HG03378 (cell line): ENCODE measurements around the gene ARID5B.
"Not testable (repeated sequence)": the region's sequence is repeated elsewhere in the genome, so short reads cannot be mapped to it uniquely, and the experiment has no call there.

Experiments
- ATAC-seq: cut with Tn5 transposase; IDR thresholded peaks from one replicate; pipeline ENCODE4 v1.9.1; 2021; ENCODE audit warnings: mild to moderate bottlenecking, moderate library complexity; ENCODE audit not compliant: unreplicated experiment

ARID5B gene

DNA sequence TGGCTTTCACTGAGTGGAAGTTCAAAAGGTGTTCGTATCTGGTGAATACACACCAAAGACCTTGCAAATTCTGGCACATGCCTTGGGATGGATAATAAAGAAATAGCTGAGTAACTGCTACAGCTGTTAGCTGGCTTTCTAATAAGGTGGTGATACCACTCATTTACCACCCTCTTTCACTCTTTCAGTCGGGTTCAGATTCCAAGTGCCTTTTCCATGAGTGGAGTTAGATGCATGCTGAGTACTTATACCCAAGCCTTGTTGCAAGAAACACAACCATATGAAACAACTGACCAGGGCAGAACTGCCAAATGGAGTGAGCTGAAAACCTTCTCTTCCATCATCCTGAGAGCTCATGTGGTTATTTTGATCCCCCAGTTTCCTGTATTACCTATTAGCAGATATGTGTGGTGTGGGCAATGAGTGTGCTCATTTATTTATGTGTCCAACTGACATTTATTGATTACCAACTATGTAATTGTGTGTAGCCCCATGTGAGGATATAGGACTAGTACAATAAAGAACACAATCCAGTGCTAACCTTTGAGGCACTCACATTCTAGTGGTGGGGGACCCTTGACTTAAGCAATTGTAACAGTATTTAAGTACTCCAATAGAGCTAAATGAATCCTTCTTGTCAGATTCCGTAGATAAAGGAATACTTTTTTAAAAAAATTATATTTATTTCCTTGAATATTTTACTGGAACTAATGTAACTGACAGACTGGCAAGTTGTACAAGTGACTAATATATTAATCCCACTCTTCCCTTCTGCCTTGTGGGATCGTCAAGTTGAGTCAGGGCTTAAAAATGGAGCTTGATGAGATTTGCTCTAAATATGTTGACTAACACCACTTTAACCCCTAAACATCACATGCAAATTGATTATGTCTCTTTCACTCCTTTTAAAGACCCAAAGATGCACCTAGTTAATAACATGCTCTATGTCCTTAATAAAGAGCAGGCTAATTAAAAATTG is 124.7 kb downstream of the ARID5B start:
- no peak for ATAC-seq

DNA sequence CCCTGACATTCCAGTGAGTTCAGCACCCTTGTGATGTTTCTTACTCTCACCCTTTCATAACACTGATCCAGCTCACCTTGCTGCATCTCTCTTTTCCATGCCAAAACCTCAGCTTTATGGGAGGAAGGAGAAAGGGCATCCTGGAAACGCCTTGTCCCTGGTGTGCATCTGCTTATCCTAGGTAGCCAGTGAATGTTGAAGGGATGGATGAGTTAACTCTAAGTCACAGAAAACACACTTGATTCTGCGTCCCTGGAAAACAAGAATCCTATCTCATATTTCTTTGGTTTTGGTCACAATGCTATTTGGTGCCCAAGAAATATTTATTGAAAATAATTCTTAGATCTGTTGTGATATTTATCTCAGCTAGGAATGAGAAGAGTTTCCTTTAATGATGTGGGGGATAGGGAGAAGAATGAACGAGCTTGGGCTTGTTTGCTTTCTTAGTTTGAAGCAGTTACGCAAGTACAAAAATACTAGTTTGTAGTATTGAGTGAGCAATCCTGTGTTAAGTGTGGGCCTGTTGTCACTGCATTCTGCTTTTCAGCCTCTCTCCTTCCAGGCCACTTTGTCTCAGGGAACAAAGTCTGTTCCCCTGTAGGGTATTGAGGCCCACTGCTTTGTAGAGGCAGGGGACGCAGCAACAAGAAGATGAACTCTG is 126.5 kb downstream of the ARID5B start:
- ATAC-seq = no peak

DNA sequence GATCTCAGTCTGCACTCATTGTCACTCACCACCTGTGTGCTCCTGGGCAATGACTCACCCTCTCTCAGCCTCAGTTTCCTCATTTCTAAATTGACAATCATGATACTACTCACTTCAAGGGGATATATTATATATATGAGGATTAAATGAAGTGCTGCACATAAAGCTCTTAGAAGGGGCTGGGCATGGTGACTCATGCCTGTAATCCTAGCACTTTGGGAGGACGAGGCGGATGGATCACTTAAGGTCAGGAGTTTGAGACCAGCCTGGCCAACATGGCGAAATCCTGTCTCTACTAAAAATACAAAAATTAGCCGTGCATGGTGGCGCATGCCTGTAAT is 127.0 kb downstream of the ARID5B start:
- not testable (repeated sequence) for ATAC-seq

DNA sequence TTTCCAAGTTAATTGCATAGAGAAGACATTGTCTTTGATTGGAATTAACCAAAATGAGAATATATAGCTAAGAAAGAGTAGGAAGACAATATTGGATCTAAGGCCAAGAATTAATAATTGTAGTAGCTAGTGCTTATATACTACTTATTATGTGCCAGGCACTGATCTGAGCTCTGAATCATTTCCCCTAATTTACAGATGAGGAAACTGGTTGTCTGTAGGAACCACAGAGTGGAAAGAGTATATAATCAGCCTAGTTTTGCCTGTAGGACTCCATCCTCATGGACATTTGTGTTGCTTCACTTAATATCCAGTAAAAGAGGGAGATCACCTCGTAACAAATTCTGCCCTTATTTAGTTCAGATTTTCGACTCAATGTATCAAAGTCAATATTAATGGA is 127.9 kb downstream of the ARID5B start:
- no peak for ATAC-seq

DNA sequence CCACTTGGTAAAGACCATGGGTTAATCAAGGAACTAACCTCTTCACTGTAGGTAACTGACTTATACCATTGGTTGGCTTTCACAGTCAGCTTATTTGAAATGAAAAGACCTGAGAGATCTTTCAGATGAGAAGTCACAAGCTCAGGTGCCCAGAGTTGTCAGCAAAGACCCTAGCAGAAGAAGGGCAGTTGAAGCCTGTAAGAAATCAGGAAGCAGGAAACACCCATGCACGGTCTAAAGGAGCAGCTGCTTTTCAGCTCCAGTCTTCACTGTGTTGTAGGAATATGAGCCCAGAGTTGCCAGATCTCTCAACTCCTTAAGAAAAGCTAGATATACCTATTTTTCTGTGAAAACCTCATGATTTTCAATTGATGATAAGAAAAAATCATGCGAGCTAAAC is 130.0 kb downstream of the ARID5B start:
- no peak for ATAC-seq

DNA sequence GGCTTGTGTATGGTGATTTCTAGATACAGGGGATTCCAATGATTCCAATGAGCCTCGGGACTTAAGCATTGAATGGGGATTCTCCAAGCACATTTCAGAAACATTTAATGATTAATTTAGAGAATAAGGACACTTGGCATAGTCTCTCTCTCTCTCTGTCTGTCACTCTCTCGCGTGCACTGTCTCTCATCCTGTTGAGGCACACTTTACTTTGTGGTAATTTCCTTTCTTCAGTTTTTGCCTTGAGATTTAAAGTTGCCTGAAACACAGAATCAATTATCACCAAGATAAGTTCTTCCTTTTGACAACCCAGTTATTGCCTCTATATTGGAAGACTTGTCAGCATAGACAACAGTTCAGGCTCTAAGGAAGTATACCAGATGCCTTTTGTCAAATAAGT is 131.6 kb downstream of the ARID5B start:
- no peak for ATAC-seq

DNA sequence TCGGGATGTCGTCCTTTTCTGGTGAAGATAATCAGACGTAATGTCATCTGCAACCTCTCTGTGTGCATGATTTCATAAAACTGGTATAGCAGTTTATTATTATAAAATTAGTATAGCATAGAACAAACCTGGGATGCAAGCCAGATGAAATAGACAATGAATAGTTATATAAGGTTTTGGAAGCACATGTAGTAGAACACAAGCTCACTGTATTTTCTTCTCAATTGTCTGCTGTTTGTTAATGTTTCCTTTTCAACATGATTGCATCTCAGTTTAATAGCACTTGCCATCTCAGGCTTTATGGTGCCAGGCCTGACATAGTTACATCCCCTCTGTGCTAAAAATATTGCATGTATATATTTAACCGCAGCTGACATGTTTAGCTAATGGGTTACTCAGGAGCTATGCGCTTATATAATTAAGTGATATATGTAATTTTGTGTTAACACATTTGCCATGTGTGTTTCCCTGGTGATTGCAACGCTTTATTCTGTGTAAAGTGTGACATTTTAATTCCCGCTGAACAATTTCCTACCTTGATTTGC is 132.7 kb downstream of the ARID5B start:
- ATAC-seq = no peak

DNA sequence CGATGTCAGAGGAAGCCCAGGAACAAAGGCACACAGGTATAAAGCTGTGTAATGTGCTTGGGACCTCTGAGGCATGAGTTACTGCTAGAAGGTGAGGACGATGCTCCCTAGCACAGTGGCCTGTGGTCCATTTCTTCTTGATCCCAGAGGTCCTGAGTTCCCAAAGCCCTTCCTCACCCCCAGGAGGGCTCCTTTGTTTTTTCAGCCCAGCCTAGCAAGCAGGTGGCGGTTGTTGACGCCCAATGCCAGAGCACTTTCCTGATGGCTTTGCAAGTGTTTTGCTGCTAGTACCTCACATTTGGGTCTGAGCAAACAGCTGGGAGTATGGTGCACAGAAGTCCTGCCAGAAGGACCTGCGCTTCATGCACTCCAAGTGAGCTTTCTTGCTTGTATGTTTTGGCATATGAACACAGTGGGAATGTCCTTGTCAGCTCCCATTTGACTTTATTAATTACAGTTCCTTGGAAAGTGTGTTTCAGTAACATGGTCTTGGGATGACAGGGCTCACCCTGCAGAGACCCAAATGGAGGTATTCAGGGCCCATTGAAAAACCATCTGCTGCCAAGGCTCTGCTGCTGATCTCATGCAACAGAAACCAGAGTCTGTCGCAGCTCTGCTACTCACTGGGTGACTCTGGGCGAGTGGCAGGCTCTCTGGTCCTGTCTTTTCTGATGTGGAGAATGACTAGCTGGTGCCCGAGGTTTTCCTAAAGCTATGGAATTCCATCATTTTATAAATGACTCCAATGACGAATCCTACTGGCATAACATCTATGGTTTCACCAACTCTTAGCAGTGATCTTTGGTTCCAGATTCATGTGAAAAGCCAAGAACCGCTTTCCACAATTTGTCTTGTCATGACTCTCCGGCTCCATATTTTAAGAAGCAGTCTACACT is 134.9 kb downstream of the ARID5B start:
- no peak for ATAC-seq

DNA sequence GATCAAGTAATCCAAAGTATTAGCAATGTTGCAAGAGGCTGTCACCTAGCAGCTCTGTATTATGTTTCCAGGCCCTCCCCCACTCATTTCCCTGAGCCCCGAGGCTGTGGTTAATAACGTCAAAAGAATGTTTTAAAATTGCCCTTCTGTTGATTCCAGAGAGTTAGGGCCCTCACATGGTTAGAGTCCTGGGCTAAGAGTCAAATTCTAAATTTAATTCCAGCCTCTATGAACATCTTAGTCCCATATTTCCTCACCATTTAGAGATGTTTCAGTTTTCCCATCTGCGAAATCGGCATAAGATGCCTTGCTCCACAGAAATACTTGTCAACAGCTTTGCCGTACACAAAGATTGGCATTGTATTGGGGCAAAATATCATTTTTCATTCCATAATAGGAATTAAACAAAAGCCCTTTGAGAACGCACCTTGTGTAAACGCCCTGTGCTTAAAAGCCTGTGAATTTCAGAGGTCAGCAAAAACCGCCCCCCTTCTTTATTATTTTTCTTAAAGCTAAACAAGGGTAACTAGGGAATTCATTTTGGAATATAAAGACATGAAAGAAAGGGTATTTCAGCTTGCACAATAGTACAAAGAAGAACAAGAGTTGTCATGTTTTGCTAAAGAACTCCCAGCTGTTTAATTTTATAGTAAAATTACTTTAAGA is 135.8 kb downstream of the ARID5B start:
- ATAC-seq = no peak

DNA sequence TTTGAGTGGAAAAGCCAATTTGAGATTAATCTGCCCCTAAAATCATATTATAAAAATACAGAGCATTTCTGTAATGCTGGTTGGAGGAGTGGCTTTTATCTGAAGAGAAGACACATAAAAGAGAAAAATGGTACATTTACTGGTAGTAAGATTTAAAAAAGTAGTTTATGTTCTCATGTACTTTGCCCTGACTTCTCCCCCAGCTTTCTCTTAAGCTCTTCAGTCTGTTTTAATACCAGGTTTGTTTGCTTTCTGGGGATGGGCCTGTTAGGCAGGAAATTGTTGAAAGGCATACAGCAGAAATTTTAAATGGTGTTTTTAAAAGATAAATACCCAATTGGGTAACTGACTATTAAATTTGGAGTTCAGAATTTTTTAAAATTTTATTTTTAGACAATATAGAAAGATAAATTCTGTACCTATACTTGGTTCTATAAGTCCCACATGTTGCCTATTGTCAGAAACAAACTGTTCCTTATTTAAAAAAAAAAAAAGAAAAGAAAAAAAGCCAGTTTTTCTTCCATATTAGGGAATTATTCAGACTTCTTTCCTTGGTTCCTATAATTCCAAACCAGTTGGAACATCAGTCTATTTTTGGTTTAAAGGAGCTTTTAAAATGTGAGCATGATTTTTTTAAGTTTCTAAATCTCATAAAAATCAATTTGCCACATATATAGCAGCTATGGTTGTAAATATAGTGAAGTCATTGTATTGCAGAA is 136.6 kb downstream of the ARID5B start:
- ATAC-seq = peak; percentile 5

DNA sequence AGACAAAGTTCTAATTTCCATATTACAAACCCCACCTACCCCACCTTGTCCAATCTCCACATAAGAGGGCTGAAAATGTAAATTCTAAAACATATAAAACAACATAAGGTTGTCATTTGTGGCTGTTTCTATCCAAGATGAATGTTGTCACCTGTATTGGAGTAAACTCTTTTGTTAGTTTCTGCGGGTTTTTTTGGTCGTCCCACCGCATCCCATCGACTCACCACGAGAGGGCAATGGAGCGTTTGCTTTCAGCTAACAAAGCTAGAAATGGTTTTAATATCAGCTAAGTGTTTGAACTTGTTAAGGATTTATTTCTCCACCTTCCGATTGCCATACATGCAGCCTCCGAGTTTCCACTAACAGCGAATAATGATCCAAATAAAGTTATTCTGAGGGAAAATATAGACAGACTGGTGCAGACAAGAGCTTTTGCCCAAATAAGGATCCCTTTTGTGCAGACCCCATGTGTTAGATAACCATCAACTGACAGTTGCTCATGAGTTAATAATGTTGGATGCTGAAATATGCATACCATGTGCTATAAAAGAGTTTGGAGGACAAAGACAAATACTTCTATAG is 137.2 kb downstream of the ARID5B start:
- peak; percentile 44 for ATAC-seq

DNA sequence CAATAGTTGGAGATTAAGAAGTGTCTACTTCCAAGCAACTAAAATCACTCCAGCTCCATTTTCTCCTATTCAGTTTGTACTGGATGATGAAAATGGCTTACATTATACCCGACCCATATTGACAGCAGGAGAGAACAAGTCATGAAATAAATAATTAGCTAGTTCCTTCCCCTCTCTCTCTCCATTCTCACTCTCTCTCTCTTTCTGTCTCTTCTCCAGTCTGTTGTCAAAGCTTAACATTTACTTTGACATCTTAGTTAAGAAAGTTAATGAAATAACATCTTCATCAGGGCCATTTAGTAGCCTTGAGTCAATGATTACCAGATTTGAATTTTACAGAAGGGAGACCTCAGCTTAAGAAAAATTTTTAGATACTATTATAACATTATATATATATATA is 138.5 kb downstream of the ARID5B start:
- no peak for ATAC-seq

DNA sequence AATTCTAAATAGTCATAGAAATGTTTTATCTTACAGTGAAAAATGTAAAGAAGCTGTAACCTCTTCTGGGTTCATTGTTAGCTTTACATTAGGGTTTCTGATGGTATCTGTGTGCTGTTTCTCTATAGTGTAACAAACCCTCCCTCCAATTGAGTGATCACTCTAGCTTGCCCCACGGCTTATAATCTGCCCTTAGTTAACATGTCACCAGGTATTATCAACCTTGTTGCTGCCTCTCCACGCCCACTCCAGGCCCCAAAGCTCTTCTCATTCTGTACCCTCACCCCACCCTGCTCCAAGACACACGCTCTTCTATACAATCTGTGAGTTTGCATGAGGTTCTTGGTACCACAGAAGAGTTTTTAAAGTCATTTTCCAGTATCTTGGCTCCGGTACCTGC is 139.4 kb downstream of the ARID5B start:
- ATAC-seq = no peak

DNA sequence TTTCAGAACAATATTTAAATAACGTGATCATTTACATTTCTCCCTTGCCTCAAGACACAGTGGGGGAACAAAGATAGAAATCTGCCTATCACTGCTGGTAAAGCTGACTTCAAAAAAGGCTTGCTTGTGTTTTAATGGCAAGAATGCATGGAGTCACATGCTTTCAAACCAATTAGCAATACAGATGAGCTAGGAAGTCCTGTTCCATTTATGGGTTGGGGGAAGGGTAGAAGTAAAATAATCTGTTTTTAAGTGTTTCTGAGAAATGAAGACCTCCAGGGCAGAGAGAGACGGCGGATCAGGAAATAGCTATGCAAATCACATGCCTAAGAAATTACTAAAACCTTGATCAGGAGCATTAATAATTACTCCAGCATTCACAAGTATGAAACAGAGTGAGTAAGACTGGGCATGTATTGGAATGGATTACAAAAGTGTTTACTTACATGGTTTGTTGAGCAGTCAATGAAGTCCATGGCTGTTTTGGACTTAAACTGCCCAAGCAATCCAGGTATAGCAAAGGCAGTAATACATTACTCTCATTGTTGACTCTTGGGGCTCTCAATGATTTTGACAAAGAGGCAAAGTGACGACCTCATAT is 142.0 kb downstream of the ARID5B start:
- ATAC-seq = no peak

DNA sequence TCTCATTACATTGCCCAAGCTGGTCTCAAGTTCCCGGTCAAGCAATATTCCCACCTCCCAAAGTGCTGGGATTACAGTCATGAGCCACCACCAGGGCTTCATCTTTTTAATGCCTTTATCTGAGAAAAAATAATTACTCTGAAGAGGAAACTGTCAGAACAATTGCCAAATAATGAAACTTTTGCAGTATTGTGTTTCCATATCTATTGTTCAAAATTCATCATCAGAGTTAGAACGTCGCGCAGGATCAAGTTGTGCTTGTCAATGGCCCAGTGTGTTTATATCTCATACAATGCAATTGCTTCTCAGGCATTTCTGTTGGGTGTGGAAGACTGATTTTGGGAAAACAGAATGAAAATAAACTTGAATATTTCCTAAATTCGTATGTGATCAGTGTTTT is 143.1 kb downstream of the ARID5B start:
- ATAC-seq = no peak

DNA sequence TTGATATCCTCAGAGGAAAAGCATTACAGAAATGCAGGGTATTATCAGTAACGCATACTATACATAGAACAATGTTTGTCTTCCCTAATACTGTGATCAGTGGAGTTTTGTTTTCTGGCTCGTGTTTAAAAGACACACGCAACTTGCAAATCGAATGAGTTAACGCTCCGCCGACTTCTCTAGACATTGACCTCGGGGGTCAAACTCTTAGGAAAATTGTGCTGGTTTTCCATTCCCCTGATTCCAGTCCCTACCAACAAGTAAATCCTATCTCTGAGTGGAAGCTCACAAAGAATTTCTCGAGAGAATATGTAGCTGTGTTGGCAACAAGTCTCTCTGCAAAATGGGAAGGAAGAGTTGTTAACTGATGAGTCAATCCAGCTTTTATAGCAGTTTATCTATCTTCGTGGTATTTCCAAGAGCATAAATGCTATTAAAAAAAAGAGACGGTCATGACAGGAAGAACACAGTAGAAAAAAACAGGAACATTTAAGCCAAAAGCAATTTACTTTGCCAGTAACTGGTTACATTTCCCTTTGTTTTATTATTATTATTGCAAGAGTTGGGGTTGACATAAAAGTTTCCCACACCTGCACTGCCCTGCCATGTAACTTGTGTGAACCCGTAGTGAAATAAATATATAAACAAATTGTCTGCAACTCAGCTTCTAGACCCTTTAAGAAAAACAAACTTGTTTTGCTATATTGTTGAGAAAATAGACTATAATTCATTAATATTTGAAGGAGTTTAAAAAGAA is 144.4 kb downstream of the ARID5B start:
- ATAC-seq = no peak

DNA sequence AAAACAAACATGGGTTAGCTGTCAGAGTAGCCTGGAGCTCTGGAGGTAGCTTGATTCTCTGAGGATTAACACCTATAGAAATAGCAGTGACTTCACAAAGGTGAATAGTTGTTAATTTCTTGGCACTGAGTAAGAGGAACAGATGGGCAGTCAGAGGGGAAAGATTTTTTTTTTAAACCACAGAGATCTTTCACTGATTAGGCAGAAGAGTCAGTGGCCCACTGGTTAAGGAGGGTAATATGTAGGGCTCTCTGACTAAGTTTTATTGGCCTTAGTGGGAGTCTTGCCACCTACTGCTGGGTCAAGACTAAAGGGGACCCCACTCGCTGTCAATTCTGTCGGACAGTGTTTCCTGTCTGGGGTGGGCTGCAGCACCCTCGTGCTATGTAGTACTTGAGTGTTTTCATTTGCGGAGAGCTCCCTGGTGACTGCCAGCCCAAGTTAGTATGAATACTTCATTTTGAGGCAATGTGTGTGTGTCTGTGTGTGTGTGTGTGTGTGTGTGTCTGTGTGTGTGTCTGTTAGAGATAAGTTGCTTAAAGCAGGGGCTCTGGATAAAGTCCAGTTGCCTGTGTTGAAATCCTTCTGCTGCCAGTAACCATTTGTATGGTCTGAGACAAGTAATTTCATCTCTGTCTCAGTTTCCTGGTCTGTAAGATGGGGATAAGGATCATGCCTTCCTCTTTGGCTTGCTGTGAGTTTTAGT is 145.2 kb downstream of the ARID5B start:
- peak; percentile 53 for ATAC-seq
